A673 (cell line): ENCODE data around the gene ACAT2. TPM values are rescaled to one million over a fixed set of nuclear protein-coding genes. Genes with fewer than 3 reads are reported as not detected.

Experiments used
- BruUV-seq: library from RNA; stranded (reverse); fragments of 400-500 nt; replicated peaks from 2 replicates; lab custom pipeline; 2021; lab: Mats Ljungman, UMichigan
- CTCF ChIA-PET: fragments of 300-600 bp; sonication (Branson Sonifier 250); formaldehyde crosslinking; loops from one replicate; lab custom pipeline; 2022; ENCODE audit warnings: antibody characterized with exemption; lab: Charles Lee
- POLR2A ChIA-PET: fragments of 300-600 bp; sonication (Branson Sonifier 250); formaldehyde crosslinking; loops from one replicate; lab custom pipeline; 2022; ENCODE audit warnings: antibody characterized with exemption; ENCODE audit not compliant: low non-redundant PET; lab: Charles Lee
- DNase-seq: peaks from one replicate; pipeline ENCODE4 v3.0.0-alpha.2; 2015; ENCODE audit warnings: low spot score
- H3K27ac ChIP-seq: fragments of 200-600 bp; sonication (generic); 2 replicates; pipeline ENCODE4 v1.5.1; 2016; ENCODE audit warnings: mixed run types, low read depth, mild to moderate bottlenecking, mixed read lengths, antibody characterized with exemption, low read length; ENCODE audit not compliant: poor library complexity, severe bottlenecking
- H3K27me3 ChIP-seq: fragments of 200-600 bp; sonication (generic); replicated peaks from 2 replicates; pipeline ENCODE4 v1.6.1; 2017; ENCODE audit warnings: mixed run types, low read depth, mild to moderate bottlenecking, mixed read lengths, antibody characterized with exemption, low read length; ENCODE audit not compliant: insufficient read depth, poor library complexity
- H3K36me3 ChIP-seq: fragments of 200-600 bp; sonication (generic); 2 replicates; pipeline ENCODE4 v1.6.1; 2016; ENCODE audit warnings: mixed run types, mild to moderate bottlenecking, mixed read lengths, antibody characterized with exemption, low read length; ENCODE audit not compliant: insufficient read depth, poor library complexity, severe bottlenecking
- H3K4me1 ChIP-seq: fragments of 200-600 bp; sonication (generic); 2 replicates; pipeline ENCODE4 v1.6.1; 2017; ENCODE audit warnings: mixed run types, mild to moderate bottlenecking, mixed read lengths, antibody characterized with exemption, low read length; ENCODE audit not compliant: insufficient read depth, poor library complexity, severe bottlenecking
- H3K4me3 ChIP-seq: fragments of 200-600 bp; sonication (generic); 2 replicates; pipeline ENCODE4 v1.5.1; 2016; ENCODE audit warnings: low read depth, mixed run types, mild to moderate bottlenecking, mixed read lengths, low read length; ENCODE audit not compliant: poor library complexity, severe bottlenecking
- H3K9me3 ChIP-seq: fragments of 200-600 bp; sonication (generic); 2 replicates; pipeline ENCODE4 v1.6.1; 2016; ENCODE audit warnings: mixed run types, low read depth, mild to moderate bottlenecking, mixed read lengths, antibody characterized with exemption, low read length; ENCODE audit not compliant: poor library complexity, severe bottlenecking
- CTCF ChIP-seq: fragments of 300-800, 200-600 bp; sonication (generic); conservative IDR thresholded peaks from 2 replicates; pipeline ENCODE4 v1.5.1; 2017; ENCODE audit warnings: low read depth, mild to moderate bottlenecking, antibody characterized with exemption, low read length, moderate library complexity, mixed read lengths
- EZH2 ChIP-seq: fragments of 200-600 bp; sonication (generic); IDR thresholded peaks from 2 replicates; pipeline ENCODE4 v1.6.1; 2017; ENCODE audit warnings: borderline replicate concordance, low read depth, mild to moderate bottlenecking, mixed read lengths, antibody characterized with exemption, low read length; ENCODE audit not compliant: poor library complexity, severe bottlenecking
- intact Hi-C: fragments of 100-400 bp; cut with micrococcal nuclease; formaldehyde crosslinking; loops from one replicate; pipeline ENCODE4 v1.10.0; 2022; ENCODE audit not compliant: unreplicated experiment
- total RNA-seq: library from RNA; stranded (reverse); gene quantifications from 2 replicates; pipeline ENCODE4 v1.2.3, GENCODE V29; 2021

The ACAT2 gene
- total RNA-seq, 1 experiment from 2014 or later, result 250 TPM

DNA sequence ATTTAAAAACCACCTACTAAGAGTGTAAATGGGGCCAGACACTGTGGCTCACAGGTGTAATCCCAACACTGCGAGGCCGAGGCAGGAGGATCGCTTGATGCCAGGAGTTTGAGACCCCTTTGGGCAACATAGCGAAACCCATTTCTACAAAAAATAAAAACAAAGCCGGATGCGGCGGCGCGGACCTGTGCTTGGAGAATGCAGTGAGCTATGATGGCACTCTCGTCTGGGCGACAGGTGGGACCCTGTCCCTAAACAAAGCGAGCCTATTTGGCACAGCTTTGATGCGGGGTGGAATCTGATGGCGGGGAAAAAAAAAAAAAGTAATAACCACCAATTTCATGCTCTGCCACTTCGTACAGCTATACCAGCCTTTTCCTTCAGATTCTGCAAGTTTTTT is 26.4 kb downstream of the ACAT2 start:
- DNase-seq, result no peak
- ChIA-PET CTCF (no interaction called here), POLR2A (no interaction called here)
- H3K36me3 ChIP-seq, result peaks cover 67% of the 10 kb centered on the region
- TF ChIP-seq CTCF, result no peak
- no peak for TF ChIP-seq EZH2
- peak overlapping the region; percentile 91 for H3K27ac ChIP-seq
- H3K4me1 ChIP-seq, result peaks cover 23% of the 10 kb centered on the region
- no peaks in the 10 kb centered on the region for H3K27me3 ChIP-seq
- no peaks in the 10 kb centered on the region for H3K9me3 ChIP-seq
- H3K4me3 ChIP-seq, result peak overlapping the region; percentile 88
- intact Hi-C loops, result loop anchor here (2.0 kb wide), 1 partner anchor 97 kb away; no protein-coding TSS in a partner anchor
- BruUV-seq, result TSS peak; percentile 33

GRCh38 chr6:159788753-159789376 is 27.0 kb downstream of the ACAT2 start:
- CTCF ChIA-PET, result no interaction called here
- TF ChIP-seq CTCF (no peak), EZH2 (no peak)
- H3K36me3 ChIP-seq, result peaks cover 64% of the 10 kb centered on the region
- DNase-seq, result peak; percentile 15
- peak overlapping the region; percentile 91 for H3K27ac ChIP-seq
- no peaks in the 10 kb centered on the region for H3K9me3 ChIP-seq
- H3K4me3 ChIP-seq, result peak overlapping the region; percentile 88
- H3K4me1 ChIP-seq, result peaks cover 23% of the 10 kb centered on the region
- intact Hi-C loops, result loop anchor here (1.0 to 2.0 kb wide), 2 partner anchors 62 to 98 kb away; partner anchors contain the start of gene WTAP
- POLR2A ChIA-PET, result no interaction called here
- H3K27me3 ChIP-seq, result no peaks in the 10 kb centered on the region
- BruUV-seq, result no TSS peak

- Histone ChIP-seq H3K4me3 (peak within 1 kb of the TSS; percentile 88), H3K27ac (peak within 1 kb of the TSS; percentile 91), H3K27me3 (no peaks in the 10 kb centered on the region), H3K4me1 (peaks cover 23% of the 10 kb centered on the region), H3K36me3 (peaks cover 64% of the 10 kb centered on the region), H3K9me3 (no peaks in the 10 kb centered on the region)
- intact Hi-C loops, result loop anchor here (1.0 to 2.0 kb wide), 3 partner anchors 62 to 99 kb away; partner anchors contain the start of gene WTAP
- ChIA-PET POLR2A (interaction anchor here (0.6 kb wide), 1 partner anchor 62 kb away, joined by 4 read pairs; the partner anchor contains the start of gene WTAP), CTCF (no interaction called here)
- no TSS peak for BruUV-seq
- peak; percentile 100 for DNase-seq
- TF ChIP-seq EZH2 (no peak), CTCF (no peak)
Measured at GRCh38 chr6:159789377-159790148, 27.7 kb downstream of the ACAT2 start, which contains the start of gene TCP1. TSS of gene TCP1 (minus strand) at chr6:159789602. CDS start at chr6:159789468, 134 bp downstream.
